ENCODE results near the gene PRKG1. TPM values are rescaled to one million over a fixed set of nuclear protein-coding genes. Genes with fewer than 3 reads are reported as not detected.

PRKG1 gene
- total RNA-seq, 1 experiment from 2014 or later = 1.7 TPM

- no peak for DNase-seq (ENCODE audit: low read depth)
Measured at GRCh38 chr10:51696251-51696650, 622.0 kb downstream of the PRKG1 start.

GRCh38 chr10:51698473-51699063, 624.3 kb downstream of the PRKG1 start:
- no peak for DNase-seq (ENCODE audit: low read depth)

GRCh38 chr10:51699145-51699474, 624.8 kb downstream of the PRKG1 start:
- DNase-seq (ENCODE audit: low read depth) = no peak

- peak; percentile 88 for DNase-seq (ENCODE audit: low read depth)
Measured at GRCh38 chr10:51699475-51700227, 625.4 kb downstream of the PRKG1 start, which contains the start of gene CSTF2T. Gene CSTF2T (minus strand): TSS chr10:51699595. CDS start chr10:51699549, 46 bp downstream.

DNA sequence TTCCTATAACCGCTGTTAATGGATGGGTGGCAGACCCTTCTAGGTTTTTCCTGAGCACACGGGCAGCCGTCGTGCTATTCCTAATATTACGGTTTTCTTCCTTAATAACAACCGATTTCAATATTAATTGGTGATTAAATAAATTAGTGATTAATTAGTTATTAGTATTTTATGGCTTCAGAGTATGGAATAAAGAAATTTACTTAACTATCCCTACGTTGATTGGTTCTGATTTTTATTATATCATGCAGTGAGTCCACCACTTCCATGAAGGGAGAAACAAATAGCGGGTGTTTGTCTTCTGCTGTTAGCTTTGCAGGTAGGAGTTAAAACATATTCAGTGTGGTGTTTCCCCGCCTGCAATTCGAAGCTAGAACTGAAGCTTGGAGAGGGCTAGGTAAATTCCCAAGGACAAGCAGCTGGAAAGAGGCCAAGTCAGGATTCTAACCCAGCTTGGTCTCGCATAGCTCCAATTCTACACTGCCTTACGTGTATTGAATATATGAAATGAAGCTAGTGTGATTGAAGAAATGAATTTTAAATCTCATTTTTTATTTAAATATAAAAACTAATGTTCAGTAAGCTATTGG, 626.0 kb downstream of the PRKG1 start:
- DNase-seq (ENCODE audit: low read depth) = peak; percentile 40

GRCh38 chr10:51705774-51706173, 631.5 kb downstream of the PRKG1 start:
- no peak for DNase-seq (ENCODE audit: low read depth)

DNA sequence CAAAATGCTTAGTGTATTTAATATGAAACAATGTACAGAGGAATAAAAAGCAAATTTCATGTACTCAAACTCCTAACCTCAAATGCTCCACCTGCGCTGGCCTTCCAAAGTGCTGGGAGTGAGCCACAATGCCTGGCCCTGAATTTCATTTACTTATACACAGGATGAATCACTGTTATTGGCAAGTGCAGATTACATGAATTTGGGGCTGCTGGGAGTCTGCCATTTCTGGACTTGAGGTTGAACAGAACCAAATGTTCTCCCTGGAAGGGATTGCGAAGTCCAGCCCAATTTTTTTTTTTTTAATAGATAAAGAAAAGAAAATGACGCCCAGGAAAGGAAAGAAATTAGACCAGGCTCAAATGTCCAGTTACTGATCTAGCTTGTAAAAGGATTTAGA, 631.9 kb downstream of the PRKG1 start:
- DNase-seq (ENCODE audit: low read depth) = peak; percentile 34

GRCh38 chr10:51707392-51707791, 633.1 kb downstream of the PRKG1 start:
- no peak for DNase-seq (ENCODE audit: low read depth)

DNA sequence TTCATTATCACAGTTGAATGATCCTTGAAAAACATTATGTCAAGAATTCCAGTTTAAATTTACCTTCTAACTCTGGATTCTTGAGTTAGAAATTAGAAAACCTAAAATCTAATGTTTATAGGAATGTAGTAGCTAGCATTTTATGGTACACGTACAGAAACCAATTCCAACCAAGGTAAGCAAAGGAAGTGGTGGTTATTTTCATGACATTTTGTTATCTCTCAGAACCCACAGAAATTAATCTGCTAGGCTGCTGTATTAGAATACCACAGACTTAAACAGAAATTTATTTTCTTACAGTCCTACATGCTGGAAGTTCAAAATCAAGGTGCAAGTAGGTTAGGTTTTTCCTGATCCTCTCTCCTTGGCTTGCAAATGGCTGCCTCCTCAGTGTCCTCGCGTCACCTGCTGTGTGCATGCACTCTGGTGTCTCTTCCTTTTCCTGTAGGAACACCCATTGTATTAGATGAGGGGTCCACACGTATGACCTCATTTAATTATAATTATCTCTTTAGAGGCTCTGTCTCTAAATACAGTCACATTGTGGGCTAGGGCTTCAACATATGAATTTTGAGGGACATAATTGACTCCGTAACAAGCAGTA, 633.6 kb downstream of the PRKG1 start:
- no peak for DNase-seq (ENCODE audit: low read depth)

DNA sequence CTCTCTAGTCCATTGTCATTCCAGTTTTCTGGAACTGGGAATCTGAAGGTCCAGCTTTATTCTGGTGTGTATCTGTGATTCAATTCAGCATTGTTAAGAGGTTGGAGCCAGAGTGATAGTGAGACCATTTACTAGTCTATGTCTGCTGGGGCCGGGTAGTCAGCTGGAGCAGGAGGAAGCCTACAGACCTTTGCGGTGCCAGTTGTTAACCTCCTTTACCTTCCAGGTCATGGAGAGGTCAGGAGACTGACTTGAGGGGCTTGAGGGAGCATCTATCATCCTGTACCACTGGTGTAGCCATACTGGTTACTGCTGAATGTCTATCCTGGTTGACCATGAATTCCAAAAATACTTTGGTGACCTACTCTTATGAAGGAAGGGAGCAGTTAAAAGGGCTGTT, 634.3 kb downstream of the PRKG1 start:
- no peak for DNase-seq (ENCODE audit: low read depth)

DNA sequence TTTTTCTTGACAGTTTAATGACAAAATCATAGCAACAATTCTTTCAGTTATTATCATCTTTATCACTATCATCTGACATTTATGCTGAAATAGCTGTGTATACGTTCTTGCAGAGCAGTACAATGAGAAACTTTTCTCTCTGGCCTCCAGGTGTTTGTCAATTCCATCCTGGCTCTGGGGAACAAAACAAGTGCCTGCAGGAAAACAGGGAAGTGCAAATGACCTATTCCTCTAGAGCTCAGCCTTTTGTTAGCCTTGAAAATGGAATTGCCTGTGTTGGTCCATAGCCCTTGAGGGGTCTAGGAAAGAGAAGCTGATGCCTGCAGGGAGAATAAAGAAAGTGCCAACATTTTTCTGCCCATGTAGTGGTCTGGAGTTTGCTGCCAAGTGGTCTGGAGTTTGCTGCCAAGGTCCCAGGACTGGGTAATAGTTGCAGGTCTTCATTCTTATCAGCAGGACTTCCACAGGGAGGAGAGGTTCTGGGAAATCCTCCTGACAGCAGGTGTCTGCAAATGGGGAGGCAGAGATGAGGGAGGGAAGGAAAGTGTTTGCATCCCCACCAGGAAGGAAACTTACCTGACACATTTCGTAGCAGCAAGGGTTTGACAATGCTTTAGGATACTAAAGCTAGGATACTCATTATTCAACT, 635.2 kb downstream of the PRKG1 start:
- DNase-seq (ENCODE audit: low read depth) = no peak

GRCh38 chr10:51711519-51711891, 637.2 kb downstream of the PRKG1 start:
- DNase-seq (ENCODE audit: low read depth) = no peak

DNA sequence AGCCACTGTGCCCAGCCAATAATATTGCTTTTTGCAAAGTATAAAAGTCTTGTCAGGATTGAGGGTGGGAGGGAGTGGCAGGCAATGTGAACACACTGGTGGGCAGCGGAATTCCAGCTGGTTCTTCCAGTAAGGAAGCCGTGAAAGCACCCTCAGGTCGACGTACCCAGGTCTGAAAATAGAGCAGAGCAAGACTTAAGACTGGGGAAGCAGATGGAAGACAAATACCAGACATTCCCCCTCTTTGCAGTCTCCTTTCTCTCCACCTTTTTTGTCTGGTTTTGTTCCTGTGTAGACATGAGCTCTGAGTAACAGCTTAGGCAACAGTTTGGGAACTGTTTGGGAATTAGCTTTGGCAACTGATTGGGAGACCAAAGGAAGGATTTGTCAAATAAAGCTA, 642.7 kb downstream of the PRKG1 start:
- no peak for DNase-seq (ENCODE audit: low read depth)

- peak; percentile 64 for DNase-seq (ENCODE audit: low read depth)
Measured at GRCh38 chr10:51718804-51719291, 644.6 kb downstream of the PRKG1 start.

DNA sequence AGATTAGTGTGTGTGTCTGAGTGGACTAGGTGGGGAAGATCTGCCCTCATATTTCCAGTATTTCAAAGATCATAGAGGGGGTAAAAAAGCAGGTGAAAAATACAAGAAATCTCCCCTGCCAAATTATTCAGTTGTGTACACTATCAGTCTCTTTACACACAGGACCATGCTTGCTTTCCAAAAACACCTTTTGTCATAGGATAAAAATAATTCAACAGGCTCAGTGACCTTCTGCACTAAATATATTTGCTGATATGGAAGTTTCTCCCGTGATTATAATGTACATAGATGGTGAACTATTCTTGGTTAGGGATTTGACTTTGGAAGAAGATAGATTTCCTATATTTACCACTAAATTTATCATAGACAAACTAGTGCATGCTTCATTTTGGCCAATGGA, 649.8 kb downstream of the PRKG1 start:
- DNase-seq (ENCODE audit: low read depth) = no peak

DNA sequence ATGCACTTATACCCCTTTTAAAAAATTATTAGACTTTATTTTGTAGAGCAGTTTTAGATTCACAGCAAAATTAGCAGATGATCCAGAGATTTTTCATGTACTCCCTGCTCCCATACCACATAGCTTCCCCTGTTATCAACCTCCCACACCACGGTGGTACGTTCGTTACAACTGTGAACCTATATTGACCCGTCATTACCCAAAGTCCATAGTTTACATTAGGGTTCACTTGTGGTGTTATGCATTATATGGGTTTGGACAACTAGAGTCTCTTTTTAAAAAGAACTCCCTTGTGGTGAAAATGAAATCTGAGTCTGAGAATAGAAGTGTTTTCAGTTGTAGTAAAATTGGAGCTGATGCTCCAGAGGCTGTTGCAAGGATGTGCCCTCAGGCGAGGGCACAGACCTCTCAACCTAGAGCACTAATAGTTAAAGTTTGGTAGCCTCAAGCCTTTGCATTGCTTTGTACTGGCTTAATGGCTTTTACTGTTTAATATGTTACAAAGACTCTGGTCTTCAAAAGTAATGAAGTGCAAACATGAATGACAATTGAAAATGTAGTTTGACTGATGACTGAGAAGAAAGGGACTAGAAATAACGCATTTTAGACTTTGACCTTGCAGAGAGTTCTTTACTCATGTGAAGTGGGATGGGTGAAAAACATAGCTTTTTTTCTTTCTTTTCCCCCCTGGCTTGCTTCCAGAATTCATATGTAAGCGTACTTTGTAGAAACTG, 655.7 kb downstream of the PRKG1 start:
- peak; percentile 15 for DNase-seq (ENCODE audit: low read depth)

DNA sequence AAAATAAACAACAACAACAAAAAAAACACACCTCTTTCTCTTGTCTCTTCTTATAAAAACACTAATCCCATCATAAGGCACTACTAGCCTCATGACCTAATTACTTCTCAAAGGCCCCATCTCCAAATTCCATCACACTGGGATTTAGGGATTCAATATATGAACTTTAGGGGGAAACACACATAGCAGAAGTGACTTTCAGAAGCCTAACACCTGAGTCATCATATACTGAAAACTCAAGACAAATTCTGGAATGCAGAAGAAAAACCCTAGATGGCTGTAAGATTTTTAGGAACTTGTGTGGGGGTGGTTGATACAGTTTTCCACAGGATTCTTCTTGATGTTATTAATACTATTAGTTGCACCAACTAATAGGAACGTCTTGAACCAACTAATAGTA, 658.8 kb downstream of the PRKG1 start:
- DNase-seq (ENCODE audit: low read depth) = peak; percentile 9

DNA sequence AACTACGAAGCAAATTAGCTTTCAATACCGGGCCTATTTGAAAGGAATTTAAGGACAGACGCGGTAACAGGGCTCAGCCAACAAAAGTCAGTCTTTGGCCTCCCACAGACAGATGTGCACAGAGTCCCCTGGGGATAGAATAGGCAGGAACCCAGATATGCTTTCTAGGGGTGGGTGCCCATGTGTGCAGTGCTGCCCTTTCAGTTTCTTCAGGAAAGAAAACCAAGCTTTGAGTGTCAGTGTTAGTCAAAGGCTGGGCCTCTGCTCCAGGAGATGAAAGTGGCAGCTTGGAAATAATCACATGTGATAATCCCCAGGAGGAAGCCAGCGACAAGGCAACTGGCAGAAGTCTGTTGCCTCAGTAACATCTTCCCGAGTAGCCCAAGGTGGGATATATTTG, 668.9 kb downstream of the PRKG1 start:
- DNase-seq (ENCODE audit: low read depth) = peak; percentile 1

- DNase-seq (ENCODE audit: low read depth) = no peak
Measured at GRCh38 chr10:51744235-51745000, 670.1 kb downstream of the PRKG1 start.

DNA sequence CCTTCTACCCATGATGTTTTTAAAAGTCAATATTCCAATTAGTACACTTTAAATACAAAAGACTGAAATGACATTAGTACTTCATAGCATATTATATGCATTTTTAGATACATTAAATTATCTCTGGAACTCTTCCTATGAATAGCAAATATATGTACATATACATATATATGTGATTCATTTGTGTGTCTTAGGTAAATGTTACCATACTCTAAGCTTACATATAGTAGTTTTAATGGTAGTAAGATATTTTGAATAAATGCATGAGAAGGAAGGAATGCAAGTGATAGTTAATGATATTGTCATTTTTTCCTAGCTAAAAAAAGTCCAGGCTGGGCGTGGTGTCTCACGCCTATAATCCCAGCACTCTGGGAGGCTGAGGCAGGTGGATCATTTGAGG, 671.1 kb downstream of the PRKG1 start:
- no peak for DNase-seq (ENCODE audit: low read depth)

- no peak for DNase-seq (ENCODE audit: low read depth)
Measured at GRCh38 chr10:51747216-51747615, 672.9 kb downstream of the PRKG1 start.

All from M059J (cell line).